Caco-2 (cell line): ENCODE data around the gene TRDMT1. TPM values are rescaled to one million over a fixed set of nuclear protein-coding genes. Genes with fewer than 3 reads are reported as not detected.

Source experiments
- BruUV-seq: library from RNA; stranded (reverse); fragments of 400-500 nt; replicated peaks from 2 replicates; lab custom pipeline; 2021; lab: Mats Ljungman, UMichigan
- CTCF ChIA-PET: fragments of 300-600 bp; sonication (Branson Sonifier 250); formaldehyde crosslinking; loops from one replicate; lab custom pipeline; 2022; ENCODE audit warnings: antibody characterized with exemption; lab: Charles Lee
- POLR2A ChIA-PET: fragments of 300-600 bp; sonication (Branson Sonifier 250); formaldehyde crosslinking; loops from one replicate; lab custom pipeline; 2022; ENCODE audit warnings: antibody characterized with exemption; lab: Charles Lee
- DNase-seq, 2 experiments: peaks; one replicate each; pipeline versions ENCODE4 v3.0.0 to v3.0.0-alpha.2; 2020 to 2022
- H3K27me3 ChIP-seq: replicated peaks from 2 replicates; pipeline ENCODE4 v1.6.0; 2011; ENCODE audit warnings: low read length; ENCODE audit not compliant: control insufficient read depth, insufficient read depth
- H3K36me3 ChIP-seq: 2 replicates; pipeline ENCODE4 v1.5.1; 2011; ENCODE audit warnings: low read length; ENCODE audit not compliant: control insufficient read depth, insufficient read depth
- H3K4me1 ChIP-seq: fragments of 250-450 bp; sonication (Bioruptor Pico); 2 replicates; pipeline ENCODE4 v1.5.1; 2020; ENCODE audit warnings: mild to moderate bottlenecking
- H3K4me3 ChIP-seq: 2 replicates; pipeline ENCODE4 v1.5.1; 2011; ENCODE audit warnings: low read depth, mild to moderate bottlenecking, control low read depth, low read length
- H3K9me3 ChIP-seq: fragments of 250-450 bp; sonication (Bioruptor Pico); 2 replicates; pipeline ENCODE4 v1.5.1; 2020; ENCODE audit warnings: mild to moderate bottlenecking, moderate library complexity
- H3K27ac Mint-ChIP-seq: one replicate; pipeline ENCODE4 v1.8.0; 2022; ENCODE audit warnings: mixed read lengths; ENCODE audit not compliant: unreplicated experiment
- H3K27me3 Mint-ChIP-seq: one replicate; pipeline ENCODE4 v1.8.0; 2022; ENCODE audit warnings: mixed read lengths; ENCODE audit not compliant: insufficient read depth, unreplicated experiment
- H3K36me3 Mint-ChIP-seq: one replicate; pipeline ENCODE4 v1.8.0; 2022; ENCODE audit warnings: mild to moderate bottlenecking, mixed read lengths; ENCODE audit not compliant: insufficient read depth, unreplicated experiment
- H3K4me1 Mint-ChIP-seq: one replicate; pipeline ENCODE4 v1.8.0; 2022; ENCODE audit warnings: low read depth, mixed read lengths; ENCODE audit not compliant: unreplicated experiment
- H3K4me3 Mint-ChIP-seq: one replicate; pipeline ENCODE4 v1.8.0; 2022; ENCODE audit warnings: mild to moderate bottlenecking, moderate library complexity, mixed read lengths; ENCODE audit not compliant: unreplicated experiment
- H3K9me3 Mint-ChIP-seq: one replicate; pipeline ENCODE4 v1.8.0; 2022; ENCODE audit warnings: mixed read lengths; ENCODE audit not compliant: unreplicated experiment
- CTCF ChIP-seq, 2 experiments: fragments of 200-600 bp in 1 of 2; IDR thresholded peaks; 1 replicate in 1 of 2; 2 replicates in 1 of 2; pipeline versions ENCODE4 v1.5.1 to v1.8.0; 2011 to 2022; ENCODE audit warnings: antibody characterized with exemption in 1 of 2, control low read depth in 1 of 2, inconsistent platforms in 1 of 2, low read depth in 1 of 2, low read length in 1 of 2, mild to moderate bottlenecking in 1 of 2, moderate library complexity in 1 of 2; ENCODE audit not compliant: insufficient read depth in 1 of 2, severe bottlenecking in 1 of 2, unreplicated experiment in 1 of 2
- intact Hi-C: fragments of 100-400 bp; cut with micrococcal nuclease; formaldehyde crosslinking; loops from one replicate; pipeline ENCODE4 v1.10.0; 2022; ENCODE audit not compliant: unreplicated experiment
- total RNA-seq: library from RNA; stranded (reverse); gene quantifications from 2 replicates; pipeline ENCODE4 v1.2.3, GENCODE V29; 2022

Gene TRDMT1
- total RNA-seq, 1 experiment from 2014 or later = 8.6 TPM

- TF ChIP-seq CTCF (IDR thresholded peaks at IDR 0.05; ENCODE audit: insufficient read depth in 1 of 2, low read depth in 1 of 2, low read length in 1 of 2, severe bottlenecking in 1 of 2, unreplicated experiment in 1 of 2) = no peak
- Histone ChIP-seq H3K9me3 (no peaks in the 10 kb centered on the region), H3K27me3 (no peaks in the 10 kb centered on the region; the same call in 1 of the 2 replicates), H3K4me3 (no peak overlapping the region), H3K4me1 (peaks cover 7% of the 10 kb centered on the region; the same call in 1 of the 2 replicates), H3K36me3 (no peaks in the 10 kb centered on the region)
- no peaks in the 10 kb centered on the region for H3K9me3 Mint-ChIP-seq
- intact Hi-C loops = no loop called here
- ChIA-PET POLR2A (no interaction called here), CTCF (no interaction called here)
- BruUV-seq = no TSS peak
- no peak for DNase-seq
- no peaks in the 10 kb centered on the region for H3K4me1 Mint-ChIP-seq
- no peak overlapping the region for H3K27ac Mint-ChIP-seq
- no peak overlapping the region for H3K4me3 Mint-ChIP-seq
- H3K27me3 Mint-ChIP-seq = peaks cover 3% of the 10 kb centered on the region
- peaks cover 26% of the 10 kb centered on the region for H3K36me3 Mint-ChIP-seq
These were observed 33.0 kb upstream of the TRDMT1 start for GRCh38 chr10:17234431-17234945.

GRCh38 chr10:17233286-17233991 lies 32.0 kb upstream of the TRDMT1 start:
- H3K36me3 ChIP-seq = no peaks in the 10 kb centered on the region
- H3K9me3 Mint-ChIP-seq = no peaks in the 10 kb centered on the region
- H3K4me1 ChIP-seq = peaks cover 14% of the 10 kb centered on the region
- H3K27me3 ChIP-seq = no peaks in the 10 kb centered on the region; the same call in none of the 2 replicates
- H3K4me3 Mint-ChIP-seq = no peak overlapping the region
- no TSS peak for BruUV-seq
- TF ChIP-seq CTCF (IDR thresholded peaks at IDR 0.05; ENCODE audit: insufficient read depth in 1 of 2, low read depth in 1 of 2, low read length in 1 of 2, severe bottlenecking in 1 of 2, unreplicated experiment in 1 of 2) = no peak
- no peak overlapping the region for H3K27ac Mint-ChIP-seq
- no peaks in the 10 kb centered on the region for H3K9me3 ChIP-seq
- DNase-seq = no peak
- H3K4me3 ChIP-seq = no peak overlapping the region
- intact Hi-C loops = no loop called here
- H3K4me1 Mint-ChIP-seq = no peaks in the 10 kb centered on the region
- ChIA-PET POLR2A (no interaction called here), CTCF (no interaction called here)
- peaks cover 3% of the 10 kb centered on the region for H3K27me3 Mint-ChIP-seq
- H3K36me3 Mint-ChIP-seq = peaks cover 31% of the 10 kb centered on the region

- H3K27me3 ChIP-seq = no peaks in the 10 kb centered on the region; the same call in none of the 2 replicates
- TF ChIP-seq CTCF (IDR thresholded peaks at IDR 0.05; ENCODE audit: insufficient read depth in 1 of 2, low read depth in 1 of 2, low read length in 1 of 2, severe bottlenecking in 1 of 2, unreplicated experiment in 1 of 2) = no peak
- no peaks in the 10 kb centered on the region for H3K9me3 ChIP-seq
- no peak for DNase-seq
- no peaks in the 10 kb centered on the region for H3K9me3 Mint-ChIP-seq
- no peak overlapping the region for H3K4me3 Mint-ChIP-seq
- H3K27ac Mint-ChIP-seq = no peak overlapping the region
- H3K4me1 Mint-ChIP-seq = no peaks in the 10 kb centered on the region
- intact Hi-C loops = no loop called here
- POLR2A ChIA-PET = no interaction called here
- no peaks in the 10 kb centered on the region for H3K36me3 ChIP-seq
- no TSS peak for BruUV-seq
- no peak overlapping the region for H3K4me3 ChIP-seq
- CTCF ChIA-PET = no interaction called here
- peaks cover 21% of the 10 kb centered on the region for H3K4me1 ChIP-seq
- H3K36me3 Mint-ChIP-seq = peaks cover 31% of the 10 kb centered on the region
- peaks cover 8% of the 10 kb centered on the region for H3K27me3 Mint-ChIP-seq
These were observed 30.9 kb upstream of the TRDMT1 start for GRCh38 chr10:17232276-17232960.
